Stimulated activated CD8-positive, alpha-beta memory T cell treated with anti-CD3 and anti-CD28 coated beads, Interleukin-7, amount 100 ng/mL, for 24 hours (primary cell): Measurements from ENCODE around the gene GTSE1.
A peak's percentile ranks its signal among the peaks of the same experiment; 100 is the strongest.
"Not testable (repeated sequence)": the region's sequence is repeated elsewhere in the genome, so short reads cannot be mapped to it uniquely, and the experiment has no call there.

ENCODE experiments used
- DNase-seq: peaks from one replicate; pipeline ENCODE4 v3.0.0-alpha.2; 2020; ENCODE audit warnings: low read depth

GTSE1 gene

GRCh38 chr22:46296257-46297150 is at the start of gene GTSE1:
Gene GTSE1, plus strand, starts transcription at chr22:46296870. Its CDS starts 531 bp downstream, at chr22:46297401.
- DNase-seq: peak; percentile 92

DNA sequence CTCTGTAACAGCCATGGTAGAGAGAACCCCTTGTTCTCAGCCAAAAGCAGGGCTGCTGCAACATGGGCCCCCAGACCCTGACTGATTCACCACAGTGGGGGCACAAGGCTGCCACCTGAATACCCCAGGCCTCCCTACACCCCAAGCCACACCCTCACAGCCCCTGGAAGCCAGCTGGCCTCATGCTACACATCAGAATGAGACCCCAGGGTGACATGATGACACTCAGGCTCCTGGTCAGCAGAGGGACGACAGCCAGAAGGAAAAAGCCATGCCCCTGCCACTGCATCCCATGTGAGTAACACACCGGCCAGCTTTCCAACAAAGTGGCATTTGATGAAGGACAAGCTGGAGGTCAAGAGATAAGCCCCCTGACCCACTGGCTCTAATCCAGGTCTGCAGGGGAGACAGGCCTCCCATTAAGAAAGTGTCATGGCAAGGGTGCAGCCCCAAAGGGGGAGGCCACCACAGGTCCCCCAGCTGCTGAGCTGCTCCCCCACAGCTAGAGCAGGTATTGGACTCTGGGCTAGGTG is 49.2 kb upstream of the GTSE1 start:
- DNase-seq: no peak

GRCh38 chr22:46250035-46250782 is 46.5 kb upstream of the GTSE1 start, which contains the start of gene CDPF1:
Gene CDPF1, minus strand, starts transcription at chr22:46250293. Its CDS starts 2,009 bp downstream, at chr22:46248284.
- DNase-seq: peak; percentile 75

DNA sequence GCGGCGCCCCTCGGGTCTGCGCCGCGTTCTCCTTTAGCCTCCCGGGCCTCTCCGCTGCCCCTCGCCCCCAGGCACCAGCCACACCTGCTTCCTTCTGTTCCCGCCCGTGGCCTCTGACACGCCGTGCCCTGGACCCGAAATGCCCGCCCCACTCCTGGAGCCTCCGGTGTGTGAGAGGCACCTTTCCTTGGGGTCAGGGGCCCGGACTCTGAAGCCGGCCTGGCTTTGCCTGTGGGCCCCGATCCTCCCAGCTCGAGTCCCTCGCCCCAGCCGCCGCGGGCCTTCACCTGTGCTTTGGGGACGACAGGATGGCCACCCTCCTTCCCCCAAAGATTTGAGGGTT is 45.9 kb upstream of the GTSE1 start:
- no peak for DNase-seq

GRCh38 chr22:46251266-46251665 is 45.4 kb upstream of the GTSE1 start:
- DNase-seq: no peak

- DNase-seq: no peak
These were observed 44.8 kb upstream of the GTSE1 start for GRCh38 chr22:46251816-46252380.

DNA sequence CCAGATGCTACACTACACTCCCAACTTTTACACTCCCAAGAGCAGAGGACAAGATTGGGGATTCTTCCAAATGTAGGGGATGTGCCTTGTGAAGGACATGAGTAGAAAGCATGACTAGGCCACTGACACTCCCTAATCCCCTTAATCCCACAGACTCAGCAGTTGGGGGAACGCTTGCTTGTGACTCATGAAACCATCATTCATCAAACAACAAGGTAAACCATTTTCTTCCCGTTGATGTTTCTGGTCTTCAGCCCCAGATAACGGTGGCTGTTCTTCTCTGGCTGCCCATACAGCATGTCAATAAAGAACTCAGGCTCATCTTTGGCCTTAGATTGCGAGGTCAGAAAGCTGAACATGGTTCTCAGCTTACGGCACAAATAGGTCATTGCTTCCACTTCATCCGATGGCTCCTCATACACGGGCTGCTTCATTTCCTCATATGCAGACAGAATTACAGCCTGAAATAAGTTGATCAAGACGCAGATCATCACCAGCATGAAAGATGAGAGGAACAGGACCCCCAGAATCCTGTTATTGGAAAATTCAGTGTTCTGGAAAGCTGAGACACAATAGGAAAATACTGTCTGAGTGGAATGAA is 40.2 kb upstream of the GTSE1 start:
- DNase-seq: no peak

- no peak for DNase-seq
These were observed 37.3 kb upstream of the GTSE1 start for GRCh38 chr22:46259374-46259773.

GRCh38 chr22:46260038-46260437 is 36.6 kb upstream of the GTSE1 start:
- DNase-seq: no peak

DNA sequence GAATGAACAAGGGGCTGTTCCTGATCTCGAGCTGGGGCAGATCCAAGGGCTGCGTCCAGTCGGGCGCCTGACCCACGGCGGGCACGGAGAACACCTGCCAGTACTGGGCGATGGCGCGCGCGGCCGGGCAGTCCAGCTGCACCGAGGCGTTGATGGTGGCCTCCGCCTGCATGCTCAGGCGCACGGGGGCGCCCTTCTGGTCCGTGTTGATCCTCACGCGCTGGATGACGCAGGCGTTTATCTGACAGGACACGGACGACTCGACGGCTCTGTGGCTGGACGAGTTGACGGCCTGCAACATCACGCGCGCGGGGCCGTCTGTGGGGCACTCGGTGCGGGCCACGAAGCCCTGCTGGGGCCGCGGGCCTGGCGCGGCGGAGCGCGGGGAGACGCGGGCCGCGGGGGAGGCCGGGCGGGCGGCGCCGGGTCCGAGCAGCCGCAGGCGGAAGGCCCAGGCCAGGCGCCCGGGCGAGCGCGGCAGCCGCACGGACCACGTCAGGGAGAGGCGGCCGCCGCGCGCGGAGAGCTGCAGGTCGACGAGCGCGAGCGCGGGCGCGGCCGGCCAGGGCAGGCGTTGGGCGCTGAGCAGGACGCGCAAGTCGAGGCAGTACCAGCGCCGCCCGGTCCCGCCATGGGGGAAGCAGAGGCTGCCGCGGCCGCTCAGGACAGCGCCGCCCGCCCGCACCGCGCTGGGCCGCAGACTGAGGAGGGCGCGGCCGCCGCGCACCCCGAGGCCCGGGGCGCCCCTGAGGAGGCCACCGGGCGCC is 34.0 kb upstream of the GTSE1 start:
- no peak for DNase-seq

DNA sequence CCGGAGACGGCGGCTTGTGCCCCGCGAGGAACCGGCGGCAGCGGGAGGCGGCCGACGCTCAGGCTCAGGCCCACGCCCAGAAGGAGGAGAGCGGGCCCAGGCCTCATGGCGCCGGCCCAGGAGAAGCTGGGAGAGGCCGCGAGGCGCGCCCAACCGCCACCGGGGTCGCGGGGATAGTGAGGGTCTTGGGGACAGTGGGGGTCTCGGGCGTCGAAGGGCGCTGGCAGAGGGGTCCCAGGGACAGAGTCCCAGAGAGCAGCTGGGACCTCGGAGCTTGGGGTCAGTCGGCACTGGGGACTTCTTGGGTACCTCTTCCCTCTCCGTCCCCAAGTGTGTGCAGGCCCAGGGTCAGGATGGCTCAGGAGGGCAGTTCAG is 33.5 kb upstream of the GTSE1 start, which contains the start of gene PKDREJ:
TSS of gene PKDREJ (minus strand) at position 128 of the 375 bp plus-strand sequence. CDS start at position 107, 21 bp downstream.
- DNase-seq: no peak

GRCh38 chr22:46264520-46264919 is 32.1 kb upstream of the GTSE1 start:
- DNase-seq: not testable (repeated sequence)

DNA sequence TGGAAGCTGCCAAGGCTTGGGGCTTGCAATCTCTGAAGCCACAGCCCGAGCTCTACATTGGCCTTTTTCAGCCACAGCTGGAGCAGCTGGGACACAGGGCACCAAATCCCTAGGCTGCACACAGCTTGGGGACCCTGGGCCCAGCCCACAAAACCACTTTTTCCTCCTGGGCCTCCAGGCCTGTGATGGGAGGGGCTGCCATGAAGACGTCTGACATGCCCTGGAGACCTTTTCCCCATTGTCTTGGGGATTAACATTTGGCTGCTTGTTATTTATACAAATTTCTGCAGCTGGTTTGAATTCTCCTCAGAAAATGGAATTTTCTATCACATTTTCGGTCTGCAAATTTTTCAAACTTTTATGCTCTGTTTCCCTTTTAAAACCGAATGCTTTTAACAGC is 31.0 kb upstream of the GTSE1 start:
- not testable (repeated sequence) for DNase-seq

- no peak for DNase-seq
These were observed 29.0 kb upstream of the GTSE1 start, which contains the start of gene TTC38 for GRCh38 chr22:46267431-46268279. Gene TTC38, plus strand, starts transcription at chr22:46268008. Its CDS starts 32 bp downstream, at chr22:46268040.

GRCh38 chr22:46269564-46269963 is 27.1 kb upstream of the GTSE1 start:
- no peak for DNase-seq

DNA sequence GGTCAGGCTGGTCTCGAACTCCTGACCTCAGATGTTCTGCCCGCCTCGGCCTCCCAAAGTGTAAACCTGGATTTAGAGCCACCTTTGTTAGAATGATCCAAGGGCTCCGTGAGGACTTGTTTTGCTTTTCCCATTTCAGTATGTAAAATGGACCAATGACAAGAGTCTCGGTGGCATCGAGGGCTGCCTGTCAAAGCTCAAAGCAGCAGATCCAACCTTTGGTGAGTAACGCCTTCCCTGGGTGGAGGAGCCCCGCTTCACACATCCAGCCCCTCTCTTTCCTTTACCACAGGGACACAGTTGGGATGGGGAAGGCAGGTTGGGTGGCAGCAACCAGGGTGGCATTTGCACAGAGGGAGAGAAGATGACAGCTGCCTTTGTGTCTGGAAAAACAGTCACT is 24.5 kb upstream of the GTSE1 start:
- no peak for DNase-seq

DNA sequence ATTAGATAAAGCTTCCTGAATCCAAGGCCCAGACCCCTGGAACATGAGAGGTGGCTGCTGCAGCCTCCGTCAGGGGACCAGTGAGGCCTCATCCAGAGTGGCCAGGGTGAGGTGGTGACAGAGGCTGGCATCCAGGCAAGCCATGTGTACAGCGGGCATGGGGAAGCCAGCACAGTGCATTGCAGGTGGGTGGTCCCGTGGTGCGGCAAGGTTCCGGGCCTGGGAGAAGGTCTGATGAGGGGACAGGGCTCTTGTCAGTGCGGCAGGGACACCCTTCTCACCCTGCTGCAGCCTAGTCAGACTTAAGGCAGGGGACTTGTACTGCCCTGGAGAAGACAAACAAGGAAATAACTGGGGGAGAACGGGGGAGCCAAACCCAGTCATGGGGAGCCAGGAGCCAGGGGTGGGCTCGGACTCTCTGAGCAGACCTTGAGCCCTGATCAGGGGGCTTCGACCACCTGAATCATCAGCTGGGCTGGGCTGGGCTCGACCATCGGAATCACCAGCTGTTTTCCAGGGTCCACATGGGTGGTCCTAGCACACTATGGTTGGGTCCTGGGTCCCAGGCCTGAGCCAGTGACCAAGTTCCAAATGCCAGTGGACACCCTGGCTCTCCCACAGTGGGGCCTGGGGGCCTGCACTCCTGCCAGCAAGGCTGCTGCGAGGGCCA is 23.8 kb upstream of the GTSE1 start:
- DNase-seq: no peak

GRCh38 chr22:46273432-46274148 is 23.1 kb upstream of the GTSE1 start:
- no peak for DNase-seq

- DNase-seq: no peak
These were observed 22.3 kb upstream of the GTSE1 start for GRCh38 chr22:46274381-46274780.
